Dedifferentiated amniotic fluid mesenchymal stem cell (primary cell): ENCODE data around the gene CPPED1.
"Not testable (repeated sequence)": the region's sequence is repeated elsewhere in the genome, so short reads cannot be mapped to it uniquely, and the experiment has no call there.

Experiments used
- DNase-seq: peaks from one replicate; pipeline ENCODE4 v3.0.0-alpha.2; 2016; ENCODE audit errors: extremely low spot score

The CPPED1 gene

DNA sequence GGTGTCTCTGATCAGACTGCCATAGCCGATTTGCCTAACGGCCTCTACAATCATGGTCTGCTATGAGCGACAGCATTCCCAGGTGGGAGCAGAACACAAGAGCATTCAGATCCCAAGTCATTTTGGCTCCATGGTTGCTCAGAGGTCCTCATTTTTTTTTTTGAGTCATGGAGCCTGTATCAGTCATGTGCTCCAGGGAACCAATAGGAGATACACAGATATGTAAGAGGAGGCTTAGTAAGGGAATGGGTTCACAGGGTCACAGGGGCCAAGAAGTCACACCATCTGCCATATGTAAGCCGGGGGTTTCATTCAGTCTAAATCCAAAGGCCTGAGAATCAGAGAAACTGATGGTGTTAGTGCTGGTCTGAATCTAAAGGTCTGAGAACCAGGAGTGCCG is 36.8 kb downstream of the CPPED1 start:
- no peak for DNase-seq

DNA sequence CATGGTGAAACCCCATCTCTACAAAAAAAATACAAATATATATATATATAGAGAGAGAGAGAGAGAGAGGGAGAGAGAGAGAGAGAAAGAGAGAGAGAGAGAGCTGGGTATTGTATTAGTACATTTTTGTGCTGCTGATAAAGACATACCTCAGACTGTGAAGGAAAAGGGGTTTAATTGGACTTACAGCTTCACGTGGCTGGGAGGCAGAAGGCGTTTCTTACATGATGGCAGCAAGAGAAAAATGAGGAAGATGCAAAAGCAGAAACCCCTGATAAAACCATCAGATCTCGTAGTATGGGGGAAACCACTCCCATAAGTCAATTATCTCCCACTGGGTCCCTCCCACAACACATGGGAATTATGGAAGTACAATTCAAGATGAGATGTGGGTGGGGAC is 37.5 kb downstream of the CPPED1 start:
- not testable (repeated sequence) for DNase-seq

GRCh38 chr16:12764813-12765488 is 38.7 kb downstream of the CPPED1 start:
- no peak for DNase-seq

- DNase-seq: no peak
These were observed 40.2 kb downstream of the CPPED1 start for GRCh38 chr16:12763517-12763916.

DNA sequence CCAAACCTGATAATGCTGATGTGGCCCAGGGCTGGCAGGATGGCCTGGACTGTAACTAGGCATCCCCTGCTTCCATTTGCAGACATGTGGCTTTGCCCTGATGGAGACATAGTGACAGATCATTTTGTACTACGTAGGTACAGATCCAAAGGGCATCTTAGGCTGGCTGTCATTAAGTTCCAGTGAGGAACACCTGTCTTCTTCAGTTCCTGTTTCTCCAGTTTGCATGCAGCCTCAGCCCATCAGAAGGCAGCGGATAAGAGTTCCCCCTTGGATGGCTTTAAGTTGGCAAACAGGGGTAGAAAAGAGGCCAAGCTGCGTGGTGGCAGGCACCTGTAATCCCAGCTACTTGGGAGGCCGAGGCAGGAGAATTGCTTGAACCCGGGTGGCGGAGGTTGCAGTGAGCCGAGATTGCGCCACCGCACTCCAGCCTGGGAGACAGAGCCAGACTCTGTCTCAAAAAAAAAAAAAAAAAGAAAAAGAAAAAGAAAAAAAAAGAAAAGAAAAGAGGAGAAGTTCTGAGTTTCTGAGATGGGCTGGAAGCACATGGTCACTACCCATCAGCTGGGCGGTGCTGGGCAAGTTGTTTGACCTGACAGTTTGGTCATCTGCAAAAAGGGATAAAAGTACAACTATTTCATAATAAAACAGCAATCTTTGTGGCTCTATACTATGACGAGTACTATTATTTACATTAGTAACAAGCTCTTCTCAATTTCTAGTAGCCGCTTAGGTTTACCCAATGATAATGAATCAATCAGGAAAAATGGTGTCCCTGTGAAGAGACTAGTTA is 42.7 kb downstream of the CPPED1 start:
- no peak for DNase-seq

DNA sequence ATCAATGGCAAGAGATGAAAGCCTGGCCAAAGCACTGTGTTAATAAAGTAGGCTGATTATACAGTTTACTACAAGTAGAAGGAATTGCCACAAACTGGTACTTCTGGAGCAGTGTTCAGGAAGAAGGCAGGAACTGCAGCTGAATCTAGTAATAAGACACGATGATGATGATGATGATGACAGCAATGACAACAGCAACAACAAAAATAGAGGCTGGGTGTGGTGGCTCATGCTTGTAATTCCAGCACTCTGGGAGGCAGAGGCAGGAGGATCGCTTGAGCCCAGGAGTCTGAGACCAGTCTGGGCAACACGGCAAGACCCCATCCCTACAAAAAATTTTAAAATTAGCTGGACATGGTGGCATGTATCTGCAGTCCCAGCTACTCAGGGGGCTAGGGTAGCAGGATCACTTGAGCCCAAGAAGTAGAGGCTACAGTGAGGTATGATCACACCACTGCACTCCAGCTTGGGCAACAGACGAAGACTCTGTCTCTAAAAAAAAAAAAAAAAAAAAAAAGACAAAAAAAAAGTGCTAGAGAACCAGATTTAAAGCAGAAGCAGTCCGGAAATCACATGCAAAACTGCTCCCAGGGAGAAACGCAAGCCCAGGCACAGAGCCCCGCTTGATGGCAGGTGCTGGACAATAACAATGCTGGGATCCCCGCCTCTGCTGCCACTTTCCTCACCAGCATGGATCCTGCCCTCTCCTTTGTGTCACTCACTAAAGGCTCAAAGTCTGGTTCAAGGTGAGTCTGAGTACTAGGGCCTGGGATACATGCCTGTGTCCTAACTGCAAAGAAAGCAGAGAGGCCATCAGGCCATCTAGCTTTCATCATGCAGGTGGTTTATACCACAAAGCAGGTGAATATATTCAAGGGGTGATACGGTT is 44.8 kb downstream of the CPPED1 start:
- DNase-seq: no peak

GRCh38 chr16:12758031-12758669 is 45.5 kb downstream of the CPPED1 start:
- DNase-seq: no peak

DNA sequence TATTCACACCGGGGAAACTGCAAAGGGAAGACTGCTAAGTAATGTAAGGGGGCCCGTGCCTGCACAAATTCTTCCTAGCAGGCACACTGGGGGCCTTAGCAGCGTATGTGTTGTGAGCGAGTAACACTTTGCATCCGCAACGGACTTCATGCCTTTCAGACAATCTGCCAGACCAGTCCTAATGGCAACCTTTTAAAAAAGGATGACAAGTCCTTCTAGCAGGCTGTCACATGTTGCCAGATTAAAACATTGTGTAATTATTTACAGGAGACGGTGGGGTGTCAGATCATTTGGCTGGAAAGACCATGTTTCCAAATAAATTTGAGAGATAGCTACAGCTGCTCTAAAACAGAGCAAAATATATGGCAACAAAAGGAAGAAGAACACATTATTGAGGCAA is 46.1 kb downstream of the CPPED1 start:
- no peak for DNase-seq

GRCh38 chr16:12754824-12755543 is 48.7 kb downstream of the CPPED1 start:
- no peak for DNase-seq

DNA sequence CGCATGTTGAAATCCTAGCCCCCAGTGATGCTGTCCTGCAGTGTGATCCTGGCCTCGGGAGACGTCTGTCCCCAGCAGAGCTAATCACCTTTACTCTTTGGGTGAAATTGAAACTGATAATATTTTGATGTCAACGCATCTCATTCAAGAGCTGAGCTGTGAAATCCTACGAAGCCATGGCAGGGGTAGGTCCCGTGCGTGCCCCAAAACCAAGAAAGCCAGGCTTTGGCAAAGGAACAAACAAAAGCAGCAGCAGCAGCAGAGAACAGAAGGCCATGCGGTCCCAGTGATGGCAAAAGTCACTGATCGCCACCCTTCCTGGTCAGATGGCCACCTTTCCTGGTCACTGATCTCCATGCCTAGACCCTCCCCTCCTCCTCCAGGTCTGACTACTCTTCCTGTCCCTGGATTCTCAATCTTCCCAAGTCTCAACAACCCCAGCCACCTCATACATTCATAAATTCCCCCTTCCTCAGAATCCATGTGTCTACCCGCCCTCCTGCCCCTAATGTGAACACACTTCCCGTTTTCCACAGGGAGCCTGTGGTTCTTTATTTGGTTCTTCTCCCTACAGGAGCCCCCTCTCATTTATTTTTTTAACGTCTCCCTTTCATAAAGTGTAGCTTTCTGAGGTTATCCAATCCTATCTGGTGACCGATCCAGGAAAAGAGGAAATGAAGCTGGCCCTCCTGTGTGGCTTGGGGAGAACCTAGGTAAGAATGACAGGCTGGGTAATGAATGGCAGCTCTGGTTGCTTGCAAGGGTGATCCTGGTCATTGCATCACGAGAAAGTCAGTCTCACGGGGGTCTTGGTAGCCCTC is 50.3 kb downstream of the CPPED1 start:
- no peak for DNase-seq

- DNase-seq: no peak
These were observed 51.5 kb downstream of the CPPED1 start for GRCh38 chr16:12752159-12752558.

- DNase-seq: no peak
These were observed 53.2 kb downstream of the CPPED1 start for GRCh38 chr16:12750554-12750918.

GRCh38 chr16:12749076-12749475 is 54.6 kb downstream of the CPPED1 start:
- no peak for DNase-seq

- DNase-seq: no peak
These were observed 55.9 kb downstream of the CPPED1 start for GRCh38 chr16:12747827-12748226.

DNA sequence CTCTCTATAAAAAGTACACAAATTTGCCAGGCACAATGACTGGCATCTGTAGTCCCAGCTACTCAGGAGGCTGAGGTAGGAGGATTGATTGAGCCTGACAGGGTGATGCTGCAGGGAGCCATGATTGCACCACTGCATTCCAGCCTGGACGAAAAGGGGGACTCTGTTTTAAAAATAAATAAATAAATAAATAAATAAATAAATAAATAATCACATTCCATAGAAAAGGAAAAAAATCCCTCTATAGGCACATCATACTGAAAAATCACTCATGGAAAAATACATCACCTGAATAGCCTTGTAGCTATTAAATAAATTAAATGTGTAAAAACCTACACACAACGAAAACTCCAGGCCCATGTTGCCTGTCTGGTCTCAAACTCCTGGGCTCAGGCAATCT is 56.4 kb downstream of the CPPED1 start:
- DNase-seq: no peak

DNA sequence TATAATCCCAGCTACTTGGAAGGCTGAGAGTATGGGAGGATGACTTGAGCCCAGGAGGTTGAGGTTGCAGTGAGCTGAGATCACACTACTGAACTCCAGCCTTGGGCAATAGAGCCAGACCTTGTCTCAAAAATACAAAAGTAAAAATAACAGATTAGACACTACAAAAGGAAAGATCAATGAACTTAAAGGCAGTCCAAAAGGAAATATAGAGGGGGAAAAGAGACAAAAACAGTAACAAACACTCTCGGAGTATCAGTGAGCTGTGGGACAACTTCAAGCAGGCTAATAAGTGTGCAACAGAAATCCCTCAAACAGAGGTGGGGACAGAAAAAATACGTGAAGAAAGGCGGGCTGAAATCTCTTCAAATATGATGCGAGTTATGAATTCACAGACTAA is 58.8 kb downstream of the CPPED1 start:
- no peak for DNase-seq

DNA sequence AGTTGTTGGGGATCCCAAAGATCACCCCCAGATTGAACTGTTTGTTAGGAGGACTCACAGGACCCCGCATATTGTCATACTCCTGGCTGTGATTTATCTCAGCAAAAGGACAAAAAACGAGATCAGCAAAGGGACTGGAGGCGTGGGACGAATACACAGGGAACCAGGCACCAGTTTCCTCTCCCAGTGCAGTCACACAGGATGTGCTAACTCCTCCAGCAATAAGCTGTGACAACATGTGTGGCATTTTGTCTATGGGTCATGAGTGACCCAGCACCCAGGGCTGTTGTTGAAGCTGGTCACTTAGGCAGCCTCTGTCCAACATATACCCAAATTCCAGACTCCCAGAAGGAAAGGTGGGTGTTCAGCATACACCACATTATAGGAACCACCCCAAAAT is 60.9 kb downstream of the CPPED1 start:
- DNase-seq: no peak

DNA sequence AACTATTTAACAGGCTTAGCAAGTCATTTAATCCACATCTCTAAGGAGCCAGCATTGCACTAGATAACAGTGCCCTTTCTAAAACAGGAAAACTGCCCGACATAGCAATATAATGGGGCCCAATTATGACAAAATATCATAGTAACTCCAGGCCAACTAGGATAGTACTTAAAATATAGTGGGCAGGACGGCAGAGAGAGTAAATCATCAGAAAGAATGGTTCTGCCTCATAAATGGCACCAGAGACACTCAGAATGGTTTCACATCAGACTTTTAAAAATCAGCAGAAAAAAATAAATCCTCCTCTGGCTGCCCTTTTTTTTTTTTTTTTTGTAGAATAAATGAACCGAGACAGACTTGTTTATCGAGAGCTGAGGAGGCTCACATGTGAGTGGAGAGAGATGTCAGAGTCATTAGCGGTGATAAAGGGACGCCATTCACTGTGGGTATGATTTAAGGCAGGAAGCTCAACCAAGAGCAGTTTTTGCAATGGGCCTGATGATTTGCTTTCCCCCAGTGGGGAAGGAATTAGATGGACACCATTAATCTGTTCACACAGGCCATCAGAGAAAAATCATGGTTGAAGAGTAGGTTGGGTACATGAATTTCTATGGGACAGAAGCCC is 62.6 kb downstream of the CPPED1 start:
- DNase-seq: no peak

GRCh38 chr16:12739738-12740137 is 63.9 kb downstream of the CPPED1 start:
- no peak for DNase-seq

DNA sequence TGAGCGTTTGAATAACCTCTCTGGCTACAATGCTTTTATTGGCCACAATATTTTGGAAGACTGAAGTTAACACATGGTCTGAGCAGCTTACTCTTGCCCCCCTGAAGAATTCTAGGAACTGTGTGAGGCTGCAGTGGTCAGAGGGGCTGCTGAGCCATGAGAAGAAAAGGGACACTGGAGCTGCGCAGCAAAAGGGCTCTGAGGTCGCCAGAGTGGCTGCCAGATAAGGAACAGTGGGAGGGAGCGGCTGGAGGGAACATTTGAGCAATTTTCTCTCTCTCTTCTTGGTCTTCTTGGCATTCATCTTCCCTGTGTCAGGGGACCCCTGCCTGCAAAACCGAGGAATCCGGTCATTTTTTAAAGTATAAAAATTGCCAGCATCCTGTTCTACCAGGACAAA is 66.1 kb downstream of the CPPED1 start:
- no peak for DNase-seq
